Activated CD4-positive, alpha-beta T cell treated with anti-CD3 and anti-CD28 coated beads, Interleukin-10, Interleukin-2, amounts not matched to agents 100 ng/mL and 50 ng/mL, durations not matched to agents 16 hours and 8 hours (primary cell): ENCODE measurements around the gene NSMCE4A.
"Not testable (repeated sequence)": the region's sequence is repeated elsewhere in the genome, so short reads cannot be mapped to it uniquely, and the experiment has no call there.

Source experiments
- DNase-seq: peaks from one replicate; pipeline ENCODE4 v3.0.0-alpha.2; 2020

Gene NSMCE4A

DNA sequence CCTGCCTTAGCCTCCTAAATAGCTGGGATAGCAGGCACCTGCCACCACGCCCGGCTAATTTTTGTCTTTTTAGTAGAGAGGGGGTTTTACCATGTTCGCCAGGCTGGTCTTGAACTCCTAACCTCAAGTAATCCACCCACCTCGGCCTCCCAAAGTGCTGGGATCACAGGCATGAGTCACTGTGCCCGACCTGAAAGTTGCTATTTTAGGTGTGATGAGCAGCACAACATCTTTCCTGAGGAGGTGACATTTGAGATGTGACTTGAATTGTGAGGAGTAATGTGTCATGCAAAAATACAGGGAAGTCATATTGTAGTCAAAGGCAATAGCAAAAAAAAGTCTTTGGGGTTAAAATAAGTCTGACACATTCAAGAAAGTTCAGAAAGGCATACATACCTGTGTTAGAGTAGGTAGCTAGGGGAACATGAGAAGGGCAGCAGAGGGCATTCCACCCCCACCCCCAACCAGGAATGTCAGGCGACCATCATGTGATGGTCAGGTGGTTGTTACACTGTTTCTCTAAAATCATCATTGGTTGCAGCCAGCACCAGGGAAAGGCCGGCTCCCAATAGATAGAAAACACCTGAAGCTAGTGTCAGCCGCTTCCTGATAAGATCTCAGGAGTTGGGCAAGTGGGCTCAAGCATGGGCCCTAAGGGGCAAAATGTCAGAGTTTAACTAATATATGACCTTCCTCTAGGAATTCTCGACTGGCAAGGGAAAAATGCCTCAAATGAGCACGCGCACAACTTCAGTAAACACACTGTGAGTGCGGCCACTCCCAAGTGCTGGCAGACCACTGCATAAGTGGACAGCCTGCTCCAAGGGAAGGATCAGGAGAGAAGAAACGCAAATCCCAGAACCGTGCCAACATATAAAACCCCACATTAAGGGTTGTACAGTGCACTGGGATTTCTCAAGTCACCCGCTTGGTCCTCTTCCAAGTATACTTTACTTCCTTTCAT, 13.6 kb upstream of the NSMCE4A start, which contains the start of gene TACC2:
Gene TACC2 (plus strand): TSS at position 803 of the 964 bp plus-strand sequence. CDS start 32,819 bp downstream, outside the sequence.
- DNase-seq = no peak

DNA sequence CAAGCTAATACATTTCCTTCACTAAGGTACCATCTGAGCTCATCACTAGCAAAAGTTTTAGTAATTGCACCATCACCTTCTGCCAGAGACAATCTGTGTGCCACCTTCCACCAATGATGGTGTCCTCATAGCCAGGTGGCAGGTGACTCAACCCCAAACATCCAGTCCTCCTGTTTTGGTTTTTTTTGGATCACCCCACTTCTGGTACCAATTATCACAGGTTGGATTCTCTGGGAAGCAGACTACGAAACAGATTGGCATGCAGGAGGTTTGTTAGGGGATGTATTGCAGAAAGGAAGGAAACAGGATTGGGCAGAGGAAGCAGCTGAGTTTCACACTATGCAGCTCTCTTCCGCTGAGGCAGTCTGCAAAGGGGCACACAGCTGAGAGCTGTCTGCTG, 9.4 kb upstream of the NSMCE4A start:
- DNase-seq = no peak

DNA sequence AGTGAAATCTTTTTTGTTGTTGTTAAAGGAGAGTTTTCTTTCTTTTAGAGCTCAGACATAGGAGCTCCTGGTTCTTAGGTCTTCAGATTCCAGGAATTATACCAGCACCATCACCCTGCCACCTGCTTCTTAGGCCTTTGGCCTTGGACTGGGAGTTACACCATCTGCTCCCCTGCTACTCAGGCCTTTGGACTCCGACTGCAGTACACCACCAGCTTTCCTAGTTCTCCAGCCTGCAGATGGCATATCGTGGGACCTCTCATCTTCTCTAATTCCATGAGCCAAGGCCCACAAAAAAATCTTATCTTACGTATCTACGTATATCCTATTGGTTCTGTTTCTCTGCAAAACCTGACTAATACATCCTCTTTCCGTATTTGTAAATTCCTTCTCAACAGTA, 8.8 kb upstream of the NSMCE4A start:
- DNase-seq = no peak

DNA sequence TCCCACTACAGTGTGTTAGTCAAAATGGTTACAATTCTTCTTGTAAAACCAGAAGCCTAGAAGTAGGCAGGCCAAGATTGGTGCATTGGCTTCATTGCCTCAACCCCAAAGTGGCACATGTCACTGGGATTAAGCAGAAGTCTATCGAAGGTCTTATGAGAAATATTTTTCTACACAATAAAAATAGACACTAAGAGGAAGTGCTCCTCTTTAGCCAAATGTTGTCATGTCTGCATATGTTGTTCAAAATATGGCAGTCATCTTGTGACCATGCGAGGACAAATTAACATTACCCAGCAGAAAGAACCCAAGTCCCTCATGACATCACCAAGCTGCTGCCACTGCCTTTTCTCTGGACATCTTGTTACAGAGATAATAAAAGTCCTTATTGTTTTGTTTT, 6.3 kb upstream of the NSMCE4A start:
- DNase-seq = no peak

DNA sequence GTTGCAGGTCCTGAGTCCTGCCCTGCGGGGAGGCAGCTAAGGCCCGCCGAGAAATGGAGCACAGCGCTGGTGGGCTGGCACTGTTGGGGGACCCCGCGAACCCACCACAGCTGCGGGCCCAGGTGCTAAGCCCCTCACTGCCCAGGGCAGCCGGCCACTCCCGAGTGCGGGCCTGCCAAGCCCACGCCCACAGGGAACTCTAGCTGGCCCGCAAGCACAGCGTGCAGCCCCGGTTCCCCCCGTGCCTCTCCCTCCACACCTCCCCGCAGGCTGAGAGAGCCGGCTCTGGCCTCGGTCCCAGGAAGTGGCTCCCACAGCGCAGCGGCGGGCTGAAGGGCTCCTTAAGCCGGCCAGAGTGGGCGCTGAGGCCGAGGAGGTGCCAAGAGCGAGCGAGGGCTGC, 3.5 kb upstream of the NSMCE4A start:
- DNase-seq = no peak

DNA sequence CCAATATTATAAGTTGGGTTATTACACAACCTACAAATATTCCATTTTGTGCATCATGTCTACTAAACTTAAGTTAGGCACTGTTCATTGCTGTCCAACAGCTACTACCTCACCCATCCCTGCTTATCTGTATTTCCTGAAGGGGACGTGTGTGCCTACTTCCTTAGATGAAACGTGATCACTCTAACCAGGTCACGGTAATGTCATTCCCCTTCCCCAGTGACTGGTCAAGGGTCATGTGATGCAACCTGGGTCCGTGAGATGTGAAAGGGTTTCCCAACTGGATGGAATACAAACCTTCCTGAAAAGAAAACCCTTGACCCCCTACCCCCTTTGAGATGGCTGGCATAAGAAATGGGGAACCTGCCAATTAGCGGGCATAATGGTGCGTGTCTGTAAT, 1.6 kb upstream of the NSMCE4A start:
- DNase-seq = no peak

DNA sequence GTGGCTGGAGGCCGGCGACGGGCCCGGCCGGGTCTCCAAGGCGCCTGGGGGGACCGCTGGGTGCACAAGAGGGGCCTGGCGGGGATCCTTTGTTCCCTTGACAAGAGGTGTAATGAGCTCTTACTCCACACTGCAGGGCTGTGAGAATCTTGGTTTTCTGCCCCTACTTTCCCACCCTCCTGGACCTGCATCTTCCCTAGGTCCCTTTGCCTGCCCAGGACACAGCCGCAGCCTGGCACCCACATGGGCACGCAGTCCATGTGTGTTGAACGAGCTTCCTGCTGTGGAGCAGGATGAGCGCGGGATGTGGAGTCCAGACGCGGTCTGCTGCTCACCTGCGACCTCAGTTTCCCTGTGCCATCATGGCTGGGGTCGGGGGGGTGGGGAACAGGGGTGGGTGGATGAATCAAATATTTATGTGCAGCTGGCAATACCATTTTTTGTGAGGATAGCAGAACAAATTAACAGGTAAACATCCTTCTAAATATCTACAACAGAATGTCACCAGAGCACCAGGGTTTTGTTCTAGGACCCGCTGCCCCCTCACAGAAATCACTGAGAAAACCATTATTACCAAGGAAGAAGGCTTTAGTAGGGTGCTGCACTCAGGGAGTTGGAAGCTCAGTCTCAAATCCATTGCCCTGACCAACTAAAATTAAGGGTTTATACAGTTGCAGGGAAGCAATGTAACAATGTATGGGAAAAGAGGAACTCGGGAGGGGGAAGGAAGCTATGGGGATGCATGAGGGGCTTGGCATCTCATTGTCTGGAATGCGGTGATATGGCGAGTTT, 474 bp upstream of the NSMCE4A start:
- DNase-seq = no peak

DNA sequence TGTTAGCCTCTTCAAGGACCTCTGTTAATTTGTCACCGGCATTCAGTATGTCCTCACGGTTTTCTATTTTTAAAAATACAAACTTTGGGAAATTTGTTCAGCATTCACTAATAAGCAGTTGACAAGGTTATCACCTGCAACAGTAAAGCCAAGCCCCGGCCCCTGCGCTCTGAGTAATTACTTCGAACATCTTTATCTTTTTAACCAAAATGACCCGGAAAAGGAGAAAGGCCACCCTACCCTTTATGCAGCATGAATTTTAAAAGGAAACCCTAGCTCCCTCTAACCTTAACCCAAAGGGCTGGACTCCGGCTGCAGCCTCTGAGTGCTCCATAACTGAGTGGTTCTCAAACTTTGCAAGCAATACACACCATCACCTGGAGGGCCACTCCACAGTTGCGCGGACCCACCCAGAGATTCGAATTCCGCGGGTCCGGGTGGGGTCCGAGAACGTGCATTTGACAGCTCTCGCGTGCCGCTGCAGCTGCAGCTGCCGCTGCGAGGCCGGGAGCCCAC, 940 bp downstream of the NSMCE4A start:
- no peak for DNase-seq

DNA sequence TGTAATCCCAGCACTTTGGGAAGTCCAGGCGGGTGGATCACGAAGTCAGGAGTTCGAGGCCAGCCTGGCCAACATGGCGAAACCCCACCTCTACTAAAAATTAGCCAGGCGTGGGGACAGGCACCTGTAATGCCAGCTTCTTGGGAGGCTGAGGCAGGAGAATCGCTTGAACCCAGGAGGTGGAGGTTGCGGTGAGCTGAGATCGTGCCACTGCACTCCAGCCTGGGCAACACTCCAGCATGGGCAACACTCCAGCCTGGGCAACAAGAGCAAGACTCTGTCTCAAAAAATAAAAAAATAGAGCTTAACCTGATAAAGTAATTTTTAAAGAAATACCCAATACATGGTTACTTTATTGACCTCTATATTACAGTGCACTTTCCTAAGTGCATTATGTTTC, 5.9 kb downstream of the NSMCE4A start:
- not testable (repeated sequence) for DNase-seq

DNA sequence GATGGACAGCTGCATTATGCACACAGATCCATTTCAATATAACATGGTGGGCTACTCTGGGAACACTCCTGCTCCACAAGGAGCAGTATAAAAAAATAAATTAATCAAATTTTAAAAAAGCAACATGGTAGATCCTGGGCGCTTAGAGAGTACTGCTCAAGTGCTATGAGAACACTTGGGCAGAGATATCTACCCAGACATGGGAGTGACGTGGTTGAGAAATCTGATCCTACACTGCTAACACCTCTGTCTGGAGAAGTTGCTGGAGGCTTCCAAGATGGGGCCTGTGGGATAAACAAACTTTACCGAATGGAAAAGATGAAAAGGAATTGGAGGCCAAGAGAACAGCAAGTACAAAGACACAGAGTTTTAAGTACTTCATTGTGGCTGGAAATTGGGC, 9.0 kb downstream of the NSMCE4A start:
- DNase-seq = no peak

DNA sequence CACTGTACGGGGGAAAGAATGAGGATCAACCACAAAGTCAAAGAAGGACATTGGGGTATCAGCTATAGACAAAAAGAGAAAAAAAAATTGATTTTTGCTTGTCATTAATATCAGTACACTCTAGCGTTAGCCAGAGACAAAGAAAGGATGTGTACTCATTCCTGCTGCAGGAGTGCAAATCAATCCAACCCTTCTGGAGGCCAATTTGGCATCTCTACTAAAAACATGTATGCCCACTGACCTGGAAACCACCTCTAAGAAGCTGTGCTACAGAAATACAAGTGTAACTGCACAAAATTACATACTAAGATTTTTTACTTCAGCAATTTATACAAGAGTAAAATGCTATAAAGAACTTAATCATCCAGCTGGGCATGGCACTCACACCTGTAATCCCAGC, 13.6 kb downstream of the NSMCE4A start:
- no peak for DNase-seq

DNA sequence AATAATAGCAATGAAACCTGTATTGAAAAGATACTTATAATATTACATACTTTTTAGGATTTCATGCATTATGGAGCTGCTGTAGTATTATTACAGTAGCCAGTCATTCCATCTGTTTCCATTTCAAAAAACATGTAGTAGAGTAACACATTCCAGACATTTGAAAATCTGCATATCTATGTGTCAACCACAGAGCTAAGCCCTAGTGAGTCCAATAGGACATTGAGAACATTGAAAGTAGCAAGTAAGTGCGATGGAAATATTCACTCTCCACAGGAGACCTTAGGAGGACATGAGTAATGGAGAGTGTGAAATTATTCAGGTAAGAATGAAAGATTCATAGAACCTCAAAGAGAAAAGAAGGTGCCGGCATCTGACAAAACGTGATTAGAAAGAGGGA, 15.3 kb downstream of the NSMCE4A start:
- DNase-seq = peak; percentile 11

DNA sequence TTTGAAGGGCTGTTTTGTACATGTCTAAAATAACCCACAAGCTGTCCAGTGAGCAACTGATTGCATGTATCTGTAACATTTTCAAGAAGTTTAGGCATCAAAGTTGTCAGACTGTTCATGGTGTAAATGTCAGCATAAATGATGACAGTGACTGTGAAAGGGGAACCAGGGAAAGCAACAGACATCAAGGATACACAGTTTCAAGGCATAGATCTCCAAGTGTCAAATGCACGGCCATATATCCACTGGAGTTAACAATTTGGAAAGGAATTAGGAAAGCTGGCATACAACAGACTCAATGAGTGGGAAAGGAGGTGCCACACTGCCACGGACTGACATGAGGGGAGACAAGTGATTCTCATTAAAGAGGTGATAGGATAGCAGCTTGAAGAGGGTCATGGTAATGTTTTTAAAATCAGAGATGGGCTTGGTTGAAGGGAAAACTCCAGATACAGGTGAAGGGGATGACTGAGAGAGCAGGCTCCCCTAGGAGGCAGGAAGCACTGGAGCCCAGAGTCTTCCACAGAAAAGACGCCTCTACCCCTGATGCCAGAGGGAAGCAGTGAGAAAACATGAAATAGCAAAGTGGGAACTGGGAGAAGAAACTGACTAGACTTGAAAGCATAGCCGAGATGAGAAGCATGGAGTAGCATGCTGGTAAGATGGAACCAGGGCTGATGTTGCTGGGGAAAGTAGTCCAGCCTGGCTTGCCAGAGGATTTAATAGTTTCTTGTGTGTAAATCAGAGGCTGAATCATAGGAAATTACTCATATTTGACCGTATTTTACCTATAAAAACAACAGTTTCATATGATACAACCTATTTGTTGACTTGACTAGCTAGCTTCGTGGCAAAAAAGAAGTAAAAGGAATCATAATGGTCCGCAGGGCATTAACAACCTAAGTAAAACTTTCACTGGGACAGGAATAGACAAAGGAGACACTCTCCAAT, 18.6 kb downstream of the NSMCE4A start:
- DNase-seq = no peak

DNA sequence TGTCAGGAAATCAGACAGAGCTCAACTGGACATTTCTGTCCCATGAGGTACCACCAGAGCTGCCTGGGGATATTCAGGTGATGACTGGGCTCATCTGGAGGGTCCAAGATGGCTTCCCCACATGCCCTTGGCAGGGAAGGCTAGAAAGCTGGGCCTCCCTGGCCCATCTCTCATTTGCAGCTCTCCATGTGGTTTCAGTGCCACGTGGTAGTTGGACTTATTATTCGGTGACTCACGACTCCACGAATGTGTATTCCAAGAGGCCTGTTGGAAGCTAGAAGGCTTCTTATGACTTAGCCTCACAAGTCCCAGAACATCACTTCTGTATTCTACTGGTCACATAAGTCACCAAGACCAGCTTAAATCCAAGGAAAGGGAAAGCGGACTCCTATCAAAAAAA, 22.8 kb downstream of the NSMCE4A start:
- no peak for DNase-seq

DNA sequence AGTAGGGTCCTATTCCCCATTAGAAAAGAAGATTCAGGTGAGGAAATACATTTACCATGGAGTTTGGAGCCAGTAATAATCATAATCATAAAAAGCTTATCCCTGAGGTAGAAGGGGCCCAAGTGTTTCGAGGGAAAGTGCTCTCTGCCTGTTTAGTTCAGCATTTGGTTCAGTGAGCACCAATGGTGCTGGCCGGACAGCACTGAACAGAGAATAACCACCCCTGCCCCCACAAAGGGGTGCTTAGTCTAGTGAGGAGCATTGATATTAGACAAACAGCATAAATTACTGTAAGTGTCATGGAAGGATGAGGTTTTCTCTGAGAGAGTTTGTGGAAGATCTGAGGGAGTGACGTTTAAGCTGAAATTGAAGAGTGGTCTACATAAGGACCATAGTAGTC, 25.6 kb downstream of the NSMCE4A start:
- DNase-seq = no peak

DNA sequence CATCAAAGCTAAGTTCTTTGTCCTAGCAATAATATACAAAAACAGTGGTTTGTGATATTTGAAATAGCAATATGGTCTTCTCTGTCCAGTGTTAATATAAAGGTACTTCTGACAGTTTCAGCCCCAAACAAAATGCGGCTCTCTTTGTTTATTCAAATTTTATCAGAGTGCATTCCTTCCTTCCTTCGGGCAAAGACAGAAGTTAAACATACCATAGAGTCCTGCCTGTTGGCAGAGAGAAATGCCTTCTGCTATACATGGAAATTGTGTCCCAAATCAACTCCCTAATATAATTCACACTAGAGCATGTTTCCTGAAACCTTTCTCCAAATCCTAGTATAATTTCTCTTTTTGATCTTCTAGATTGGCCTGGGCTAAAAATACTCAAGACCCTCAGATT, 26.0 kb downstream of the NSMCE4A start:
- DNase-seq = no peak

DNA sequence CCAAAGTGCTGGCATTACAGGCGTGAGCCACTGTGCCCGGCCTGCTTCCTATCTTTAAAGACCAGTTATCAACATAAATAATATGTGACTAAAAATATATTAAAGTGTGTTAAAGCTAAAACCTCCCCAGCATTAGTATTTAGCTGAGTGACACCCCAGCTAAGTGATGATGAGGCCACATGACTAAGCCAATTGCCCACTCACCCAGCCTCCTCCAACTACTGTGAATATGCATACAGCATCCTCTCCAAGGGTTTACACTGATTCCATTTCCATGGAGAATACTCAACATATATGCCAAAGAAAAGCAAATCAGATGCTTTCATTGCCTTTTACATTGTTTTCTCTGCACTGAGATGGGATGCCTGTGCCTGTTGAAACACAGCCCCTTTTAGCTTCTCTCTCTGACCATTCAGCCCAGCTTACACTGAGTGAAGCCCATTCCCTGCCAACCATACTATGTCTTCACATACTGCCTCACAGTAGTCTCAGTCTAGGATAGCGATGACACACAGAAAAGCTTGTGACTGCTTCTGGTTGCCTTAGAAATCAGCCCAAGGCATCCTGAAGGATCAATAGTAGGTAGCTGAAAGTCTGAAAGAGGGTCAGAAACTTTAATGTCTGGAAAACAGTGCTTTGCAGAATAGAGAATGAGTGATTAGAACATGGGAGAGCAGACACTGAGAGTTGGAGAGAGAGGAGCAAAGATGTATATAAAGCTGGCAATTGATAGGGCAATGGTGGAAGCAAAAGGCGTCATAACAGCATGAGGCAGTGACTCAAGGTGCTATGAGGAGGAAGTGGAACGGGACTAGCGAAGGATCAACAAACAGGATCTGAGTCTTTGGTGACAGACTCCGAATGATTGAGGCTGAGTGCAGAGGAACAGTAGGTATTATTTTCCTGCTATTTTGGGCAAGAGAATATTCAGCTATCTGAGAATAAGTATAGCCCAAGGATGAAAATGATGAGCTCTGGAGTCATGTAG, 27.4 kb downstream of the NSMCE4A start:
- DNase-seq = no peak

DNA sequence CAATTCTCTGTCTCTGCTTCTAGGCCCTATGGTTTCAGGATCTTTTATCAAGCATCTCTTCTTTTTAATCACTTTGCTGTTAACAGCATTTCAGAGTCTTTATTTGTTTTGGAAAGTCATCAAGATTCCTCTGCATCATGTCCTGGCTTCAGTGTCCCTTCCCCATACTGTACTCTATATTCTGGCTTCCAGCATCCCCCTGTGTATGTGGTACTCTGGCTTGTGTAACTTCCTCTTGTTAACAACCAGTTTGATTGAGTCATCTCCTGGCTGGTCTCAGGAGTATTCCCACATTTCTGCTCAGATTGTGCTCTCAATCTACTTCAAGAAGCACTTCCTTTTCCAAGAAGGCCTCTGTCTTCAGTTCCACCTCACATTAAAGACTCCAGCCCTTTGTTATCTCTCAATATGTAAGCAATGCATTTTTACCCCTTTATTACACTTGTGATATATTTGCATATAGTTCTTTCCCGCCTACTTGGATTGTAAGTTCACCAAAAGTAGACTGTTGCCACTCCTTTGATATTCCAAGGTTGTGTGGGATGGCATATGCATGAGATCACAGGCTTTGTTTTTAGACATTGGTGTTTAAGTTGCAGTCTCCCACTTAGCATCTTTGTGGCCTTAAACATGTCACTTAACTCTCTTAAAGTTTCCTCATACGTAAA, 32.1 kb downstream of the NSMCE4A start:
- DNase-seq = no peak

DNA sequence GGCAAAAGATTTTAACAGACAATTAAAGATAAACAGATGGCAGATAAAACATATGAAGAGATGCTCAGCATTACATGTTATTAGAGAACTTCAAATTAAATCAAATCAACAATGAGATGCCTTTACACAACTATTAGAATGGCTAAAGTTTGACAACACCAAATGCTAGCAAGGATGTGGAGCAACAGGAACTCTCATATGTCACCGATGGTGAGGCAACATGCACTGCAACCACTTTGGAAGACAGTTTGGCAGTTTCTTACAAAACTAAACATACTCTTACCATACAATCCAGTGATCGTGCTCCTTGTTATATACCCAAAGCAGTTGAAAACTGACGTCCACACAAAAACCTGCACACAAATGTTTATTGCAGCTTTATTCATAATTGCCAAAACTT, 33.5 kb downstream of the NSMCE4A start:
- DNase-seq = no peak

DNA sequence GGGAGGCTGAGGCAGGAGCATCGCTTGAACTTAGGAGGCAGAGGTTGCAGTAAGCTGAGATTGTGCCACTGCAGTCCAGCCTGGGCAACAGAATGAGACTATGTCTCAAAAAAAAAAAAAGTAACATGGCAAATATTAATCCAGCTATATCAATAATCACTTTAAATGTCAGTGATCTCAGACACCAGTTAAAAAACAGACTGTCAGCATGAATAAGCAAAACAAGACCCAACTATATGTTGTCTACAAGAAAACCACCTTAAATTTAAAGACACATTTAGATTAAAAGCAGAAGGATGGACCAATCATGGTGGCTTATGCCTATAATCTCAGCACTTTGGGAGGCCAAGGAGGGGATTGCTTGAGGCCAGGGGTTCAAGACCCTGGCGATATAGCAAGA, 38.7 kb downstream of the NSMCE4A start:
- no peak for DNase-seq

DNA sequence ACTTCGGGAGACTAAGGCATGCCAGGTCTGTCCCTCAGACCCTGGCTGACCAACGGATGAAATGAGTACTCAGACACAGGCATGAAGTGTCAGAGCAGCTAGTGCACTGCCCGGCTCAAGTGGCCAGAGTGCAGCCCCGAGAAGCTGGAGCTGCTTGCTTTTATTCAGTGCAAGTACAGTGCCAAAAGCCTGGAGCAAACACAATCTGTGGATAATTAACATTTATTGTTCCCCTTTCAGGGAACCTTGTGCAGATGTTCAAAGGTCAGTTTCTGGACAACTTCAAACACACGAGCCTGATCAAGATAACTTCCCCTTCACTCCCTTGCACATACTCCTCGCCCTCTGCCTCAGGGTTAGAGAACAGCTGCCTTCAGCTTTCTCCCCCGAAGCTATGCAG, 39.3 kb downstream of the NSMCE4A start:
- DNase-seq = no peak
